ENCODE results near the gene RNF151. TPM values are rescaled to one million over a fixed set of nuclear protein-coding genes. Genes with fewer than 3 reads are reported as not detected.

RNF151 gene
- total and polyA plus RNA-seq, 10 of the 15 experiments (the other 5 are each of a cell fraction or from before 2014, with no cell fraction given): 0.17 to 0.56 TPM; not detected in 8

DNA sequence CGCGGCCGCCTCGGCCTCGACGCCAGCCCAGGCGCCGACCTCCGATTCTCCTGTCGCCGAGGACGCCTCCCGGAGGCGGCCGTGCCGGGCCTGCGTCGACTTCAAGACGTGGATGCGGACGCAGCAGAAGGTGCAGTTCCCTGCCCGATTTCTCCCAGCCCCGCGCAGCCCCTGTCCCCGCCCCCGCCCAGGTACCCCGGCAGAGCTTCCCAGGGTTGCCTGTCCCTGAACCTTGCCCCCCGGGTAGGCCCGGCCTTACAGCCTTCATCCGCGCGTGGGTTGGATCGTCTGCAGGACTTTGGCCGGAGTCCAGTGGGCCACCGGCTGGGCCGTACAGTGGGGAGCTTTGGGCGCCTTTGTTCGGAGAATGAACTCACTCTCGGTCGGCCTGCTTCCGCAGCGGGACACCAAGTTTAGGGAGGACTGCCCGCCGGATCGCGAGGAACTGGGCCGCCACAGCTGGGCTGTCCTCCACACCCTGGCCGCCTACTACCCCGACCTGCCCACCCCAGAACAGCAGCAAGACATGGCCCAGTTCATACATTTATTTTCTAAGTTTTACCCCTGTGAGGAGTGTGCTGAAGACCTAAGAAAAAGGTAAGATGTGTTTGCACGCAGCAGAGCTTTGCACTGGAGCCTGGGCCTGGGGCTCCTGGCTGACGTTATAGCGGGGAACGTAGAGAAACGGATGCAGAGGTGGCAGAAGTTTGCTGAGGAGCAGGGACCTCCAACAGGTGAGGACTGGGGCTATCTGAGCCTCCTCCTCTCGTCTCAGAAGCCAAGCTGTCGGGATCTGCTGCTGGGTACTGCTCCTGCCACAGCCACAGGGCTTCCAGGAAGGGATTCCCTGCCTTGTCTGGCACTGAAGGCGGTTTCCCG, 17.9 kb downstream of the RNF151 start:
- in situ Hi-C loops (cut with MboI): no loop called here
- ChIA-PET SMC1A (ENCODE audit: uncharacterized antibody, unreplicated experiment) (no interaction called here), RAD21 (ENCODE audit: unreplicated experiment) (interaction anchor here (0.9 to 2.1 kb wide), 3 partner anchors 13 to 156 kb away, joined by 3 to 6 read pairs (median 3); partner anchors contain the start of gene TBL3), POLR2A (interaction anchor here (1.6 to 4.7 kb wide), 2 partner anchors 13 to 20 kb away, joined by 8 to 21 read pairs; partner anchors contain the start of genes RPS2 and TBL3), CTCF (interaction anchor here (1.6 kb wide), 1 partner anchor 19 kb away, joined by 6 read pairs; no protein-coding TSS in a partner anchor)
- FAIRE-seq (no peak), DNase-seq (ENCODE audit: low read depth, low spot score) (no peak), ATAC-seq (peak; percentile 23)
- intact Hi-C loops (cut with micrococcal nuclease; ENCODE audit: unreplicated experiment): no loop called here
- no peaks in the 10 kb centered on the region for H3K9me3 ChIP-seq (replicated peaks; ENCODE audit: control insufficient read depth, insufficient read depth, low read length)
- peak overlapping the region; percentile 64 for H2AFZ ChIP-seq (ENCODE audit: control insufficient read depth, low read depth, low read length)
- H3K27me3 ChIP-seq (replicated peaks in 1 of 2; ENCODE audit: control insufficient read depth in 2 of 2, insufficient read depth in 2 of 2, low read length in 1 of 2): 0 out of 4 replicates have a peak, but pooled peaks cover 0 to 5% of the 10 kb centered on the region in 2 experiments
- peaks cover 5 to 6% of the 10 kb centered on the region in 2 experiments; a peak in 3 of 4 replicates for H3K36me3 ChIP-seq (ENCODE audit: control insufficient read depth in 2 of 2, insufficient read depth in 2 of 2, low read length in 1 of 2)
- BruUV-seq (replicated peaks): no TSS peak
- H3K4me1 ChIP-seq (ENCODE audit: control insufficient read depth, insufficient read depth, low read length): peaks cover 28% of the 10 kb centered on the region
- no peak overlapping the region for H3K27ac ChIP-seq (ENCODE audit: control insufficient read depth, insufficient read depth)
- peak overlapping the region; percentile 95 for H3K4me2 ChIP-seq (ENCODE audit: control insufficient read depth, insufficient read depth)
- WGBS (ENCODE audit: insufficient coverage, insufficient replicate concordance, low lambda C conversion rate, missing lambda C conversion rate): 15% methylated on average over 37 of the region's 58 CpGs
- H3K79me2 ChIP-seq (ENCODE audit: control insufficient read depth, insufficient read depth, low read length): no peaks in the 10 kb centered on the region; the same call in none of the 2 replicates
- H3K9ac ChIP-seq (ENCODE audit: control insufficient read depth, insufficient read depth, low read length): peak overlapping the region; percentile 80
- H4K20me1 ChIP-seq (ENCODE audit: control insufficient read depth, insufficient read depth): no peaks in the 10 kb centered on the region
- H3K4me3 ChIP-seq: peak overlapping the region; percentile 87
- TF ChIP-seq RELB (IDR thresholded peaks at IDR 0.05; ENCODE audit: low read depth) (no peak), HDAC6 (IDR thresholded peaks at IDR 0.05; ENCODE audit: unreplicated experiment) (peak; percentile 52), KAT2A (conservative IDR thresholded peaks at IDR 0.05; ENCODE audit: control insufficient read depth, low read depth, low read length) (no peak), LARP7 (IDR thresholded peaks at IDR 0.05) (0 out of 2 replicates have a peak, but pooled peaks have one; percentile 8), BMI1 (IDR thresholded peaks at IDR 0.05; ENCODE audit: borderline replicate concordance) (no peak), HCFC1 (IDR thresholded peaks at IDR 0.05; ENCODE audit: low read length) (no peak), ZZZ3 (IDR thresholded peaks at IDR 0.05; ENCODE audit: control insufficient read depth, insufficient read length, low read depth) (no peak), NKRF (conservative IDR thresholded peaks at IDR 0.05) (0 out of 2 replicates have a peak, but pooled peaks have one; percentile 70), CREM (IDR thresholded peaks at IDR 0.05; ENCODE audit: low read depth) (no peak), RB1 (IDR thresholded peaks at IDR 0.05; ENCODE audit: borderline replicate concordance) (no peak), BACH1 (IDR thresholded peaks at IDR 0.05; ENCODE audit: borderline replicate concordance) (peak; percentile 7; the same call in 1 of the 2 replicates)

All from GM12878 (cell line).